ENCODE measurements around the gene OGDHL.
"Not testable (repeated sequence)": the region's sequence is repeated elsewhere in the genome, so short reads cannot be mapped to it uniquely, and the experiment has no call there.

Gene OGDHL

GRCh38 chr10:49754951-49755350 lies 7.2 kb downstream of the OGDHL start:
- DNase-seq, result not testable (repeated sequence)

DNA sequence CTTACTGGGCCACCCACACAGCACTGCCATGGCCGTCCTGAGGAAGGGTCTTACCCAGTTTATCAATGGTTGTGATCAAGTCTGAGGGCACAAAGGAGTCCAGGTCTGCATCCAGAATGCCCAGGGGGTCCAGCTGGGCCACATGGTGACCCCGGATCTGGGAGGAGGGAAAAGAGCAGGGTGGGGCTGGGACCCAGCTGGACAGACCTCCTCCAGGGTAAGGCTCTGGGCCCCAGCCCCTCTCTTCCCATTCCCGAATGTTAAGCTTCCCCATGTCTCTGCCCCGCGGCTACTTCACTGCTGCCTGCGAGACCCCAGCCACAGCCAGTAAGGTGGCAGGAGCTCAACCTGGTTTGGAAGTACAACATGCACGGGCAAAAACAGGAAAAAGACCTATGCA lies 9.5 kb downstream of the OGDHL start:
- DNase-seq, result no peak

- no peak for DNase-seq
Observed at GRCh38 chr10:49751636-49752510, 10.2 kb downstream of the OGDHL start.

- DNase-seq, result no peak
Observed at GRCh38 chr10:49751216-49751615, 10.9 kb downstream of the OGDHL start.

- no peak for DNase-seq
Observed at GRCh38 chr10:49750546-49750945, 11.6 kb downstream of the OGDHL start.

DNA sequence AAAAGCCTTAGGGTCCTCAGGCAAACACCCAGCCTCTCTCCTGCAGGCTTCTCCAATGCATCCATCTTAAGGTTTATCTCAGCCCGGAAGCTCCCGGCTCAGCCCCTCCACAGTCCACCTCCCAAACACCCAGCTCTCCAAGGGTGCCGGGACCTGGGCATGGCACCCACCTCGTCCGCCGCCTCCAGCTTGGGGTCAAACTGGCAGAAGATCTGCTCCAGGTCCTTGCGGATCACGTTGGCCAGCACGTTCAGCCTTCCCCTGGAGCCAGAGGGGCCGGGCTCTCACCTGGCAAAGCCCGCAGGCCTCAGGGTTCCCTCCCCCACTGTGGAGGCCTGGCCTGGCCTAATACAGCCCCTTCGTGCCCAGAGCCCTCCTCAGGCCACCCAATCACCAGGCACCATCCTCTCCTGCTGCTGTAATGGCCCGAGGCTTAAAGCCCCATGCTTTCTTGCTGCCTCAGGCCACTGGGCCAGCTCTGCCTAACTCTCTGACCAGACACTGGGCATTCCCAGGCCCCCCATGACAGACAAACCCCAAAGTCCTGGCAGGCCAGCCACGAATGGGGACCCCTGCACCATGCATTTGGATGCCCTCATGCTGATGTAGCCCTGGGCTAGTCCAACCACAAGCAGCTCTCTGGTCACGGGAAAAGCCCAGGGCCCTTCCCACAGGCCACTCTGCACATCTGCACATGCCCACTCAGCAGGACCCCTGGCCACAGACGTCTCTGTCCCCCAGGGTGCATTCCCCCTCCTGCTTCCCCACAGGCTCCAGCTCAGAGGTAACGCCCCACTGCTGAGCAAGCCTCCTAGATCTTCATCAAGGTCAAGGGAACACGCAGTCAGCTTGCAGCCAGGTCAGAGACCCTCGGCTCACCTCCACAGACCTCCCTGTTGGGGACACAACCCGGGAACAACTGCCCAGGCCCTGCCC lies 12.3 kb downstream of the OGDHL start:
- DNase-seq, result no peak

DNA sequence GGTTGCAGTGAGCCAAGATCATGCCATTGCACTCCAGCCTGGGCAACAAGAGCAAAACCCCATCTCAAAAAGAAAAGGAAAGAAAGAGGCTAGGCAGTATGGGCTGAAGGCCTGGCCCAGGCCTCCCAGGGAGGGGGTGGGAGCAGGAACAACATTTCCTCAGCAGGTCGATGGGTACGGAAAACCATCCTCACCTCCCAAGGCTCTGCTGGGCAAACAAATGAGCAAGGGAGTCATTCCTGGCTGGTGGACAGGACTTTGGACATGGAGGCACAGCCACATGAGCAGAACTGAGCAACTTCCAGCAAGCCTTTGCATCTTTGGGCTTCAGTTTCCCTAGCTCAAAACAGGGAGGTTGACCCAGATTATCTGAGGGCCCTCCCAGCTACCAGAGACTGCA lies 13.0 kb downstream of the OGDHL start:
- DNase-seq, result no peak

DNA sequence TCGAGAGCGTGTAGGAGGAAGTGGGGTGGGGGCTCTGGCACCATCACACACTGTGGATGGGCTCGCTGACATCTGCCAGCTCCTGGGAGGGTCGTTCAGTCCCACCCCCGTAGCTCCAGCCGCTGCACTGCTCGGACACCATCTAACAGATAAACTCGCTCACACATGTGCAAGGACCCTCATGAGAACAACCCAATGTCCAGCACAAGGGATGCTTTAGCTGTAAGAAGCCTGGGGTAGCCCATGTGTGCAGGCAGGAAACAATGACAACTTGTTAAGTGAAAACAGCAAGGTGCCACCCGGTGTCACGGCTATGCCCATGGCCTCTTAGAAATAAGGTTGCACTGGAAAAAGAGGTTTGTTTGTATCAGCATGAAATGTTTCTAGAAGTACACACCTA lies 14.1 kb downstream of the OGDHL start:
- DNase-seq, result no peak

- no peak for DNase-seq
Observed at GRCh38 chr10:49747303-49747646, 14.8 kb downstream of the OGDHL start.

GRCh38 chr10:49746626-49747302 lies 15.4 kb downstream of the OGDHL start:
- no peak for DNase-seq

- no peak for DNase-seq
Observed at GRCh38 chr10:49745756-49746155, 16.4 kb downstream of the OGDHL start.

DNA sequence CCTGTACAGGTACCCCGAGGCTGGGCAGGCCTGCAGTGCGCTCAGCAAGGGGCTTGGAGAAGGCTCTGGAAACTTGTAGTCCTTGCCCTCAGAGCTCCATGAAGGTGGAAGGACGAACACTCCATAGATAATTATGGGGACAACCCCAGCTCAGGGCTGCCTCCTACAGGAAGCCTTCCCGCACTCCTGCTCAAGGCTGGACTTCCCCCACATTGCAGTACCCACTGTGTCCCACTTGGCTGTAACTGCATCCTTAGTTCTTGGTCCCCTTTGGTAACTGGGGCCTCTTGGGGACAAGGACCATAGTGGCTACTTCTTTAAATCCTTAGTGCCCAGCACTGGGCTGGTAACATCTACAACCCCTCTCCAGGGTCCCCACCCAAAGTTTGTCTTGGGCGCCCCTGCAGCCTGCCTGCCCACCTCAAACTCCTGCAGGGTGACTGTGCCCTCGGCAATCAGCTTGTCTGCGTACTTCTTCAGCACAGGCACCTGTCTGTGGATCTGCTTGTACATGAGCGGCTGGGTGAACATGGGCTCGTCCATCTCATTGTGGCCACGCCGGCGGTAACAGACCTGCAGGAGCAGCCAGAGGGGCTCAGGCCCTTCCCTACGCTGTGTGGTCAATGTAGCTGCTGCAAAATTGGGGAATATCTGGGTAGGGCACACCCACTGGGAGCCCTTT lies 17.1 kb downstream of the OGDHL start:
- DNase-seq, result no peak

DNA sequence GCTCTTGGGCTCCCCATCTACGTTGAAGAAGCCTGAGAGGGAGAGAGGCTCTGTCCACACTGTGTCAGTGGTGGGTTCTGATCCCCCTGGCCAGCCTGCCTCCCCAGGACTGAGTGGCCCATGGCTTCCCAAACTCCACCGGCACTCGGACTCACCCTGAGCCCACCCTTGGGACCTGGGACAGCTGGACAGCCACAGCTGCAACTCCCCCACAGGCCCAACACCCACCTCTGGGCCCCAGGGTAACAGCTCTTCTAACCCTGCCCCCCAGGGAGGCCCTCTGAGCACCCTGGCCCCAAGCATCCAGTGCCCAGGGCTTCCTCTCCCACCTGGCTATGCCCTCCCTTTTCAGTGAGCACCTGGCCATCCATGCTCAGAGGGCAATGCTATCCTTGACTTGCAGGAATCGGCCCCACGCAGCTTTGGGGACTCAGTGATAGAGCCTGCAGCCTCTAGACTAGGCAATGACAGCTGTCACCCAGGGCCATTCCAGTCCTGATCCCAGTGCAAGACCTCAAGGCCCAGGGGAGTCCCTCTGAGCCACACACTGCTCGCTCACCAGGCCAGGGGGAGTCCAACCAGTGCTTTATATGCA lies 17.9 kb downstream of the OGDHL start:
- no peak for DNase-seq

- DNase-seq, result no peak
Observed at GRCh38 chr10:49743464-49744075, 18.6 kb downstream of the OGDHL start.

GRCh38 chr10:49742683-49743463 lies 19.2 kb downstream of the OGDHL start:
- no peak for DNase-seq

GRCh38 chr10:49741108-49741995 lies 20.8 kb downstream of the OGDHL start:
- no peak for DNase-seq

- DNase-seq, result no peak
Observed at GRCh38 chr10:49740346-49741107, 21.6 kb downstream of the OGDHL start.

GRCh38 chr10:49739426-49739825 lies 22.7 kb downstream of the OGDHL start:
- no peak for DNase-seq

Data from NCI-H1436 treated with DMSO at 0.1 percent for 48 hours (cell line).